ENCODE results near the gene PHC3.

PHC3 gene

DNA sequence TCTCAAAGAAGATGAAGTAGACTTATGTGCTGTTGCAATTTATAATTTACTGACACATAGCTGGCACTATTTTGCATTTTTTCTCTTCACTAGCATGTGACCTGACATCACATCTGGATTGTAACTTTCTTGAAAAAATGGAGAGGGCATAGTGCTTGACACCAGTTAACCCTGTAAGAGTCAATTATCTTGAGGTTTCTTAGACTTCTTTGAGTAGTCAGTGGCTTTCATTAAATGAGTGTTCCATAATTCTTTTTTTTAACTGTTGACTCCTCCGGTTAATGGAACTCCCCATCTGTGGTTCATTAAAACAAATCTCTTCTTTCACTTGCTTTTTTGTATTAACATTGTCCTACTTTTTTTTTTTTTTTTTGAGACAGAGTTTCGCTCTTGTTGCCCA lies 23.8 kb upstream of the PHC3 start:
- TF ChIP-seq, protein P1, sequence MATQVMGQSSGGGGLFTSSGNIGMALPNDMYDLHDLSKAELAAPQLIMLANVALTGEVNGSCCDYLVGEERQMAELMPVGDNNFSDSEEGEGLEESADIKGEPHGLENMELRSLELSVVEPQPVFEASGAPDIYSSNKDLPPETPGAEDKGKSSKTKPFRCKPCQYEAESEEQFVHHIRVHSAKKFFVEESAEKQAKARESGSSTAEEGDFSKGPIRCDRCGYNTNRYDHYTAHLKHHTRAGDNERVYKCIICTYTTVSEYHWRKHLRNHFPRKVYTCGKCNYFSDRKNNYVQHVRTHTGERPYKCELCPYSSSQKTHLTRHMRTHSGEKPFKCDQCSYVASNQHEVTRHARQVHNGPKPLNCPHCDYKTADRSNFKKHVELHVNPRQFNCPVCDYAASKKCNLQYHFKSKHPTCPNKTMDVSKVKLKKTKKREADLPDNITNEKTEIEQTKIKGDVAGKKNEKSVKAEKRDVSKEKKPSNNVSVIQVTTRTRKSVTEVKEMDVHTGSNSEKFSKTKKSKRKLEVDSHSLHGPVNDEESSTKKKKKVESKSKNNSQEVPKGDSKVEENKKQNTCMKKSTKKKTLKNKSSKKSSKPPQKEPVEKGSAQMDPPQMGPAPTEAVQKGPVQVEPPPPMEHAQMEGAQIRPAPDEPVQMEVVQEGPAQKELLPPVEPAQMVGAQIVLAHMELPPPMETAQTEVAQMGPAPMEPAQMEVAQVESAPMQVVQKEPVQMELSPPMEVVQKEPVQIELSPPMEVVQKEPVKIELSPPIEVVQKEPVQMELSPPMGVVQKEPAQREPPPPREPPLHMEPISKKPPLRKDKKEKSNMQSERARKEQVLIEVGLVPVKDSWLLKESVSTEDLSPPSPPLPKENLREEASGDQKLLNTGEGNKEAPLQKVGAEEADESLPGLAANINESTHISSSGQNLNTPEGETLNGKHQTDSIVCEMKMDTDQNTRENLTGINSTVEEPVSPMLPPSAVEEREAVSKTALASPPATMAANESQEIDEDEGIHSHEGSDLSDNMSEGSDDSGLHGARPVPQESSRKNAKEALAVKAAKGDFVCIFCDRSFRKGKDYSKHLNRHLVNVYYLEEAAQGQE (IDR thresholded peaks at IDR 0.05; ENCODE audit: insufficient read depth in 1 of 2, low read depth in 2 of 2, low read length in 2 of 2) = no peak
- TF ChIP-seq TAF1 (IDR thresholded peaks at IDR 0.05; ENCODE audit: borderline replicate concordance, insufficient read depth, low read length) = no peak
- TF ChIP-seq SIN3A (IDR thresholded peaks at IDR 0.05; ENCODE audit: borderline replicate concordance, insufficient read depth, low read length) = no peak
- TF ChIP-seq FOXP2 (optimal IDR thresholded peaks at IDR 0.05; ENCODE audit: borderline replicate concordance, extremely low read depth, extremely low read length, insufficient read depth) = no peak
- TF ChIP-seq POLR2AphosphoS5 (IDR thresholded peaks at IDR 0.05; ENCODE audit: low read depth, low read length) = no peak

GRCh38 chr3:170204509-170204908 lies 23.0 kb upstream of the PHC3 start:
- no peak for TF ChIP-seq POLR2AphosphoS5 (IDR thresholded peaks at IDR 0.05; ENCODE audit: low read depth, low read length)

DNA sequence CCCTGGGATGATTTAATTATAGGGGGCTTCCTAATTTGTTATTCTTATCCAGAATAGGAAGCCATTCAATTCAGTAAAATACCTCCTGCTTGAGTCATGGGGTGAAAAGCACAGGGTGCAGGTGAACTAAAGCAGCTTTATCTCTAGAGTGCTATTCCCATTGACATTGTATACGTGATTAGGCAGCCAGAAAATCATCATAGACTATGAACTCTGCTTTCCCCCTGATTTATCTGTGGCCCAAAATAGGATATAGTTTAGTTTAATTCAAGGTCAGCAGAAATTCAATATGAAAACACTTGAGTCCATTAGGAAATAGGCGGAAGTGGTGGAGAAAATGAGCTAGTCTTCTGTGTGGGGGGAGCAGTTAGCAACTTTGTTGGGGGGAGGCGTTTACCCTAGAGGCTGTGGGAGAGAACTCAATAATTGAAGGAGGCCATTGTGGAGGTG lies 22.5 kb upstream of the PHC3 start:
- no peak for TF ChIP-seq SIN3A (IDR thresholded peaks at IDR 0.05; ENCODE audit: borderline replicate concordance, insufficient read depth, low read length)
- TF ChIP-seq FOXP2 (optimal IDR thresholded peaks at IDR 0.05; ENCODE audit: borderline replicate concordance, extremely low read depth, extremely low read length, insufficient read depth) = no peak
- TF ChIP-seq, protein P1 (IDR thresholded peaks at IDR 0.05; ENCODE audit: insufficient read depth in 1 of 2, low read depth in 2 of 2, low read length in 2 of 2) = no peak

DNA sequence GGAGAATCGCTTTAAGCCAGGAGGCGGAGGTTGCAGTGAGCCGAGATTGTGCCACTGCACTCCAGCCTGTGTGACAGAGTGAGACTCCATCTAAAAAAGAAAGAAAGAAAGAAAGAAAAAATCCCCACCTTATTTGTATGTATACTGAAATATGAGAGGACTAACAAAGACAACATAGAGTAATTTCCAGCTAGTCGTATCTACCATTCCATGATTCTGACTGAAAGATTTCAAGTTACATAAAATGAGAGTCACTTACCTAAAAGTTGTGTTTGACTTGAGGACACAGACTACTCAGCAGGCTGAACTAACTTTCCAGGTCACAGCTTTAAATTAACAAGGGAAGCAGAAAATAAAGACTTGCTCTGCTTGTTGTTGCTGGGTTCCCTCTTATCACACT lies 21.9 kb upstream of the PHC3 start:
- TF ChIP-seq, protein P1 (IDR thresholded peaks at IDR 0.05; ENCODE audit: insufficient read depth in 1 of 2, low read depth in 2 of 2, low read length in 2 of 2) = no peak
- TF ChIP-seq FOXP2 (optimal IDR thresholded peaks at IDR 0.05; ENCODE audit: borderline replicate concordance, extremely low read depth, extremely low read length, insufficient read depth) (no peak), SIN3A (IDR thresholded peaks at IDR 0.05; ENCODE audit: borderline replicate concordance, insufficient read depth, low read length) (no peak), TAF1 (IDR thresholded peaks at IDR 0.05; ENCODE audit: borderline replicate concordance, insufficient read depth, low read length) (no peak), POLR2AphosphoS5 (IDR thresholded peaks at IDR 0.05; ENCODE audit: low read depth, low read length) (no peak)

DNA sequence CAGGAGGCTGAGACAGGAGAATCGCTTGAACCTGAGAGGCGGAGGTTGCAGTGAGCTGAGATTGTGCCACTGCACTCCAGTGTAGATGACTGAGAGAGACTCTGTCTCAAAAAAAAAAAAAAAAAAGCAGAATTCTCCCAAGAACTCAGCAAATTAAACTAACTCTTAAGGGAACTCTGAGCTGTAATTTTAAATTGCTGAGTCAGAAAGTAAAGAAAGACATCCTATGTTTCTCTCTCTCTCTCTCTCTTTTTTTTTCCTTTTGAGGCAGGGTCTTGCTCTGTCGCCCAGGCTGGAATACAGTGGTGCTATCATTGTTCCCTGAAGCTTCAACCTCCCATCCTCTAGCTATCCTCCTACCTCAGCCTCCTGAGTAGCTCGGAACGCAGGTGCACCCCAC lies 20.0 kb upstream of the PHC3 start:
- TF ChIP-seq POLR2AphosphoS5 (IDR thresholded peaks at IDR 0.05; ENCODE audit: low read depth, low read length) = no peak

DNA sequence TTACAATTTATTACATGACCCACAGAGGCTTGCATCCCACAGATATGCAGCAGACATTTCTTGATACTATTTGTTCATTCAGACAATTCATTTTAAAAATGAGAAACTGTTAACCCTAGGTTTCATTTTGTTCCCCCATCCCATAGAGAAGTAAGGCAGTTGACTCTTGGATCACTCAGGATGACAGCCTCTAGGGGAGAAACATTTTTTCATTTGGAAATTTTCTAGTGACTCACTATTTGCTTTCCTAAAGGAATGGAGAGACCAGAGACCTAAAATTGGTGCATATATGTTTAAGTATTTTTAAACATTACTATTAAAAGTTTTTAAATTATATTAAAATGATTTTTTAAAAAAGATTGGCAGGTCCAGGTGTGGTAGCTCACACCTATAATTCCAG lies 19.5 kb upstream of the PHC3 start:
- TF ChIP-seq POLR2AphosphoS5 (IDR thresholded peaks at IDR 0.05; ENCODE audit: low read depth, low read length) = no peak
- TF ChIP-seq TAF1 (IDR thresholded peaks at IDR 0.05; ENCODE audit: borderline replicate concordance, insufficient read depth, low read length) = no peak

GRCh38 chr3:170196833-170197232 lies 15.3 kb upstream of the PHC3 start:
- TF ChIP-seq TAF1 (IDR thresholded peaks at IDR 0.05; ENCODE audit: borderline replicate concordance, insufficient read depth, low read length) (no peak), FOXP2 (optimal IDR thresholded peaks at IDR 0.05; ENCODE audit: borderline replicate concordance, extremely low read depth, extremely low read length, insufficient read depth) (no peak), POLR2AphosphoS5 (IDR thresholded peaks at IDR 0.05; ENCODE audit: low read depth, low read length) (no peak)
- TF ChIP-seq, protein P1 (IDR thresholded peaks at IDR 0.05; ENCODE audit: insufficient read depth in 1 of 2, low read depth in 2 of 2, low read length in 2 of 2) = no peak
